ENCODE results near the gene FGD2. TPM values are rescaled to one million over a fixed set of nuclear protein-coding genes. Genes with fewer than 3 reads are reported as not detected.
A peak's percentile ranks its signal among the peaks of the same experiment; 100 is the strongest.

Gene FGD2
- total RNA-seq, 1 experiment from 2014 or later: 0.44 TPM

DNA sequence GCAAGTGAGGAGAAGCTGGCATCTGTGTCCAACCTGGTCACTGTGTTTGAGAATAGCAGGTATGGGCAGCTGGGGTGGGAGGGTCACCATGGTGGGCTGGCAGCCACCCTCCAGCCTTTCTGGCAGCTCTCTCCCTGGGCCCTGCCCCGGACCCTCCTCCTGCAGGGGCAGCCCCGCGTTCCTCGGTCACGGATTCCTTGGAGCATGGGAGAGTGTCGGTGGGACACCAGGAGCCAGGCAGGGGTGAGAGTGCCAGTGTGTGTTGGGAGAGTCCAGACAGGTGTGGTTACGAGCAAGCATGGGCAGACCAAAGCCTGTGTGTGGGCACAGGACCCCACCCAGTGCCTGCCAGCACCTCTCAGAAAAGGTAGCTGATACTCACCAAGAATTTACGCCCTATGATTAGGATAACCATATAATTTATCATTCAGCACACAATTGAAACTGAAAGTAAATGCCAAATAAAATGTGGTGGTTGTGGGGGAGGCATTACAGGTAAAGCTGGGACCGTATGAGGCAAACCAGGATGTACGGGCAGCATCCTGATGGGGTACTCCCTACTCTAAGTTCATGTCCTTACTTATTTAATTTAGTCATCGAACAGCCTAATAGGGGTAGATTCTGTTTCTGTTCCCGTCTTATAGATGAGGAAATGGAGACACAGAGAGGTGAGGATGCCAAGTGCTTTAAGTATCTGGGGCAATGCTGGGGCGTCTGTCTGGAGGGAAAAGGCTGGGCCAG lies 542 bp downstream of the FGD2 start:
- POLR2A ChIA-PET (ENCODE audit: unreplicated experiment): no interaction called here

DNA sequence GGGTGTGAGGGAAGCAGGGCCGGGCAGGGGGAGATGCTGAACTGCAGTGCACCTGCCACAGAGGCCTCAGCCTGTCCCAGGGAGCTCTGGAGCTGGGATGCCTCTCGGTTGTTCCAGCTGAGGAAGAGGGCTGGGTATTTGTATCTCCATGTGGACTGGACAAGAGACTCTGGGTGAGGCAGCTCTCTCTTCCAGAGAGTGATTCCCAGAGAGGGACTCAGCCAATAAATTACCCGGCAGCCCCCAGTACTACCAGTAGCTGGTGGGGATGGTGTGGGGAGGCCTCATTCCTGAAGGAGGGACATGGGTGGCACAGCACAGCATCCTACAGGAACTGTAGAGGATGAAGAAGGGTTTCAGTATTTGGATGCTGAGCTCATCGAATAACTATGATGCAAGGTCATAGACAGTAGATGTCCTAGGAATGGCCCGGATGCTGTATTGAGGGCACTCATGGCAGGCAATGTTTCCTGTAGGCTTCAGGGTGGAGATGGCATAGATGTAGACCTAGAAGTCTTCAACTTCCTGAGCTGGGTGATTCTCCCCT lies 1.4 kb downstream of the FGD2 start:
- Histone ChIP-seq H3K4me3 (ENCODE audit: low read length) (no peak overlapping the region), H3K9me2 (replicated peaks; ENCODE audit: low read length) (no peaks in the 10 kb centered on the region), H2AFZ (ENCODE audit: low read length) (no peak overlapping the region), H4K20me1 (ENCODE audit: low read length) (no peaks in the 10 kb centered on the region), H3K27ac (ENCODE audit: low read length) (no peak overlapping the region), H3F3A (ENCODE audit: low read length, unreplicated experiment) (no peaks in the 10 kb centered on the region), H3K79me2 (ENCODE audit: low read length) (no peaks in the 10 kb centered on the region), H3K4me2 (ENCODE audit: low read length) (no peak overlapping the region), H3K27me3 (ENCODE audit: low read length) (no peaks in the 10 kb centered on the region), H3K9me3 (ENCODE audit: low read length) (no peaks in the 10 kb centered on the region), H3K36me3 (ENCODE audit: low read depth, low read length) (no peaks in the 10 kb centered on the region), H3K4me1 (ENCODE audit: insufficient read depth, low read length) (no peaks in the 10 kb centered on the region), H3K9ac (ENCODE audit: low read length) (no peak overlapping the region)
- no peak for ATAC-seq
- POLR2A ChIA-PET (ENCODE audit: unreplicated experiment): no interaction called here
- TF ChIP-seq EZH2 (IDR thresholded peaks at IDR 0.05; ENCODE audit: low read length, unreplicated experiment) (no peak), EZH2phosphoT487 (IDR thresholded peaks at IDR 0.05; ENCODE audit: borderline replicate concordance, low read length) (no peak)
- intact Hi-C loops (cut with micrococcal nuclease): no loop called here
- CTCF ChIA-PET: no interaction called here
- no peak for DNase-seq
- no TSS peak for BruUV-seq (replicated peaks)

More for the DNA sequence above, 542 bp downstream of the FGD2 start:
- TF ChIP-seq EZH2phosphoT487 (IDR thresholded peaks at IDR 0.05; ENCODE audit: borderline replicate concordance, low read length) (no peak), EZH2 (IDR thresholded peaks at IDR 0.05; ENCODE audit: low read length, unreplicated experiment) (no peak), CTCF (conservative IDR thresholded peaks at IDR 0.05; ENCODE audit: low read depth, low read length) (no peak)
- Histone ChIP-seq H3K4me2 (ENCODE audit: low read length) (0 out of 2 replicates have a peak overlapping the region, but pooled peaks have one; percentile 37), H3K4me3 (ENCODE audit: low read length) (no peak overlapping the region), H4K20me1 (ENCODE audit: low read length) (no peaks in the 10 kb centered on the region), H3K79me2 (ENCODE audit: low read length) (no peaks in the 10 kb centered on the region), H2AFZ (ENCODE audit: low read length) (no peak overlapping the region), H3K9me2 (replicated peaks; ENCODE audit: low read length) (no peaks in the 10 kb centered on the region), H3K9me3 (ENCODE audit: low read length) (no peaks in the 10 kb centered on the region), H3K27me3 (ENCODE audit: low read length) (no peaks in the 10 kb centered on the region), H3K36me3 (ENCODE audit: low read depth, low read length) (no peaks in the 10 kb centered on the region), H3K9ac (ENCODE audit: low read length) (no peak overlapping the region), H3K27ac (ENCODE audit: low read length) (no peak overlapping the region), H3F3A (ENCODE audit: low read length, unreplicated experiment) (no peaks in the 10 kb centered on the region), H3K4me1 (ENCODE audit: insufficient read depth, low read length) (no peaks in the 10 kb centered on the region)
- CTCF ChIA-PET: no interaction called here
- BruUV-seq (replicated peaks): no TSS peak
- ATAC-seq: no peak
- DNase-seq: no peak
- intact Hi-C loops (cut with micrococcal nuclease): no loop called here

GRCh38 chr6:37007340-37008043 lies 2.0 kb downstream of the FGD2 start:
- DNase-seq: peak; percentile 20
- intact Hi-C loops (cut with micrococcal nuclease): no loop called here
- no TSS peak for BruUV-seq (replicated peaks)
- Histone ChIP-seq H3K4me1 (ENCODE audit: insufficient read depth, low read length) (no peaks in the 10 kb centered on the region), H2AFZ (ENCODE audit: low read length) (no peak overlapping the region), H4K20me1 (ENCODE audit: low read length) (no peaks in the 10 kb centered on the region), H3K9me3 (ENCODE audit: low read length) (no peaks in the 10 kb centered on the region), H3K4me2 (ENCODE audit: low read length) (no peak overlapping the region), H3F3A (ENCODE audit: low read length, unreplicated experiment) (no peaks in the 10 kb centered on the region), H3K36me3 (ENCODE audit: low read depth, low read length) (no peaks in the 10 kb centered on the region), H3K27me3 (ENCODE audit: low read length) (no peaks in the 10 kb centered on the region), H3K27ac (ENCODE audit: low read length) (no peak overlapping the region), H3K4me3 (ENCODE audit: low read length) (no peak overlapping the region), H3K9ac (ENCODE audit: low read length) (no peak overlapping the region), H3K9me2 (replicated peaks; ENCODE audit: low read length) (no peaks in the 10 kb centered on the region), H3K79me2 (ENCODE audit: low read length) (no peaks in the 10 kb centered on the region)
- CTCF ChIA-PET: no interaction called here
- no peak for TF ChIP-seq EZH2 (IDR thresholded peaks at IDR 0.05; ENCODE audit: low read length, unreplicated experiment)
- no peak for TF ChIP-seq EZH2phosphoT487 (IDR thresholded peaks at IDR 0.05; ENCODE audit: borderline replicate concordance, low read length)
- TF ChIP-seq CTCF (conservative IDR thresholded peaks at IDR 0.05; ENCODE audit: low read depth, low read length): no peak
- no peak; the same call in 1 of the 2 replicates for ATAC-seq
- POLR2A ChIA-PET (ENCODE audit: unreplicated experiment): no interaction called here
